ENCODE measurements around the gene EIF3K.

DNA sequence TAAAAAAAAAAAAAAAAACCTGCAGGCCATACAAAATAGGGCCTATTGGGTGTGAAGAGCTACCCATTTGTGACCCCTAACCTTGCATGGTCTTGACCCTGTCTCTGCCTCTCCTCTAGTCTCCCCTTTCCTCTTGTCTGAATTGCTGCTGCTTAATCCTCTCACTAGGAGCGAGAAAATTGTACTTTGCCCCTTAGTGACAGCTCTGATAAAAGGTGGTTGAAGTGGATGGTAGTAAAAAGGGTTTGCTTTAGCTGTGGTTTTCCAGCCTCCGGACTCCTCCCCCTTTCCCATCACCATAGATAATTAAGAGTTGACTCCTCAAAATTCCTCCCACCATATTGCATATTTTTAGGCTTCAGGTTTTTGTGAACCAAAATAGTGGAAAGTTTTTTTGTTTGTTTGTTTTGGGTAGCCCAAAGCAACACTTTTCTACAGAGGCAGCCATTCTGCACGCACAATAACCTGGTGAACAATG, 52.0 kb downstream of the EIF3K start:
- TF ChIP-seq POLR2A (IDR thresholded peaks at IDR 0.05), result no peak
- TF ChIP-seq, protein P1, sequence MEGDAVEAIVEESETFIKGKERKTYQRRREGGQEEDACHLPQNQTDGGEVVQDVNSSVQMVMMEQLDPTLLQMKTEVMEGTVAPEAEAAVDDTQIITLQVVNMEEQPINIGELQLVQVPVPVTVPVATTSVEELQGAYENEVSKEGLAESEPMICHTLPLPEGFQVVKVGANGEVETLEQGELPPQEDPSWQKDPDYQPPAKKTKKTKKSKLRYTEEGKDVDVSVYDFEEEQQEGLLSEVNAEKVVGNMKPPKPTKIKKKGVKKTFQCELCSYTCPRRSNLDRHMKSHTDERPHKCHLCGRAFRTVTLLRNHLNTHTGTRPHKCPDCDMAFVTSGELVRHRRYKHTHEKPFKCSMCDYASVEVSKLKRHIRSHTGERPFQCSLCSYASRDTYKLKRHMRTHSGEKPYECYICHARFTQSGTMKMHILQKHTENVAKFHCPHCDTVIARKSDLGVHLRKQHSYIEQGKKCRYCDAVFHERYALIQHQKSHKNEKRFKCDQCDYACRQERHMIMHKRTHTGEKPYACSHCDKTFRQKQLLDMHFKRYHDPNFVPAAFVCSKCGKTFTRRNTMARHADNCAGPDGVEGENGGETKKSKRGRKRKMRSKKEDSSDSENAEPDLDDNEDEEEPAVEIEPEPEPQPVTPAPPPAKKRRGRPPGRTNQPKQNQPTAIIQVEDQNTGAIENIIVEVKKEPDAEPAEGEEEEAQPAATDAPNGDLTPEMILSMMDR (IDR thresholded peaks at IDR 0.05), result no peak

Data from adrenal gland (tissue), 5 donors.